Left forelimb (tissue), 1 donor: ENCODE data around the gene MCOLN1.

Experiments used
- DNase-seq: peaks from one replicate; pipeline ENCODE4 v3.0.0-alpha.2; 2018; ENCODE audit warnings: low spot score

The MCOLN1 gene

DNA sequence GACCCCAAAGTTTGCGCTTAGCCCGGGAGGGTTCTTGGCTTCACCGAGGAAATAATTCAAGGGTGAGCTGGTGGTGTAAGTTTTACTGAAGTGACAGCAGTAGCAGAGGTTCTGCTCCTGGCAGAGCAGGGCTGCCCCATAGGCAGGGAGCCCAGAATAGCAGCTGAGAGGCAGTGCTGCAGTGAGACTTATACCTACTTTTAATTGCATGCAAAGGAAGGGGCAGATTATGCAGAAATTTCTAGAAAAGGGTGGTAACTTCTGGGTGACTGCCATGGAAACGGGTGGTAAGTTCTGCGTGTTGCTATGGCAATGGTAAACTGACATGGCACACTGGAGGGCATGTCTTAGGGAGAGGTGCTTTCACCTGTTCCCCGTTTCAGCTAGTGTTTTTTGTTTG, 55.7 kb downstream of the MCOLN1 start:
- no peak for DNase-seq

DNA sequence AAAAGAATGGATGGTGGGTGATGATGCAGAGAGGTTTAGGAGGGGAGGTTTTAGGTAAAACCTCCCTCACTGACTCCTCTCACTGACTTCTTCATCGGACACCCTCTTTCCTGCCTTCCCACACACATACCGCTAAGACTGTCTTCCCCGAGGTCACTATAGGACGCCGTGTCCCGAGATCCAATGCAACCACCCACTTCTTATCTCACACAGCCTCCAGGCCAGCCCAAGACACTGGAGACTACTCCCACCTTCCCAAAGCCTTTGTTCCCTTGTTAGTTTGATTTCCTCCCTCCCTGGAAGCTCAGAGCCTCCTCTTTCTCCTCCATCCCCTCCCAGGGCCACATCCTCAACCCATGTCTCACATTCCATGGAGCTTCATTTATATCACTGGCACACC, 56.8 kb downstream of the MCOLN1 start:
- DNase-seq = no peak

DNA sequence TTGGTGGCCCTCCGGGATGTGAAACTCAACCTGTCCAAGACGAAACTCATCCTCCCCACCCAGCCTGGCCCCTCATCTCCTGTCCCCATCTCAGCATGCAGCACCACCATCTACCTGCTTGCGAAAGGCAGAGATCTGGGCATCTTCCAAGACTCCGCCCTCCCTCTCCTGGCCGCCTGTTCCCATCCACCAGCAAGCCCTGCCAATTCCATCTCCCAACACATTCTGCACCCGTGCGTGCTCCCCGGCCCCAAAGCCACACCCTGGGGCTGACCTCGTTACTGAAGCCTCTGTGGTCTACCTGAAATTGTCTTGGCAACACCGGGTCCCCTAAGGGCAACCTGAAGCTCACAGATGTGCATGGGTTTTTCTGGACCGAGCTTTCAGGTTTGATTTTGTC, 60.0 kb downstream of the MCOLN1 start:
- no peak for DNase-seq
